Upper lobe of left lung (tissue), 4 donors: ENCODE data around the gene ACTL8.

Source experiments
- POLR2AphosphoS5 ChIP-seq, 2 donors: sonication (generic); formaldehyde crosslinking; IDR thresholded peaks; one replicate each; pipeline ENCODE4 v1.5.1; 2017; ENCODE audit warnings: antibody characterized with exemption in 2 of 2
- TF ChIP-seq, protein P1 (sequence below), 6 experiments: fragments of 450-650 bp in 4 of 6; fragments of 200-600 bp in 2 of 6; sonication (generic) in 2 of 6; IDR thresholded peaks; one replicate each; pipeline ENCODE4 v1.5.1; 2016 to 2019; ENCODE audit warnings: antibody characterized with exemption in 6 of 6

DNA sequence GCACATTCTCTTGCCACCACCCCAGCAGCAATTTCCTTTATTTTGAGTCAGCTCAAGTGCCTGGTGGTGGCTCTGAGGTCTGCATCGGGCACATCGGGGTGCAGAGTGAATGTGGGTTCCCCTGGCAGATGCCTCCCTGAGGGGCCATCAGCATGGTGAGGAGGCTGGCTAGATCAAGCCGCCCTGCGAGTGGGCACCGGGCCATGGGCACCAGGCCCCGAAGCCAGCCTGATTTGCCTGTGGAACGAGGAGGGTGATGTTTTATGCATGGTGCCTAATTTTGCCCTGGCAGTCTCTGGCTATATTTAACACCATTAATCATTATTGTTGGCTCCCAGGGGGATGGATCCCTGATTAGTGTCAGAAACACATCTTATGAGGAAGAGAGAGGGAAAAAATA lies 36.3 kb downstream of the ACTL8 start:
- TF ChIP-seq, protein P1, sequence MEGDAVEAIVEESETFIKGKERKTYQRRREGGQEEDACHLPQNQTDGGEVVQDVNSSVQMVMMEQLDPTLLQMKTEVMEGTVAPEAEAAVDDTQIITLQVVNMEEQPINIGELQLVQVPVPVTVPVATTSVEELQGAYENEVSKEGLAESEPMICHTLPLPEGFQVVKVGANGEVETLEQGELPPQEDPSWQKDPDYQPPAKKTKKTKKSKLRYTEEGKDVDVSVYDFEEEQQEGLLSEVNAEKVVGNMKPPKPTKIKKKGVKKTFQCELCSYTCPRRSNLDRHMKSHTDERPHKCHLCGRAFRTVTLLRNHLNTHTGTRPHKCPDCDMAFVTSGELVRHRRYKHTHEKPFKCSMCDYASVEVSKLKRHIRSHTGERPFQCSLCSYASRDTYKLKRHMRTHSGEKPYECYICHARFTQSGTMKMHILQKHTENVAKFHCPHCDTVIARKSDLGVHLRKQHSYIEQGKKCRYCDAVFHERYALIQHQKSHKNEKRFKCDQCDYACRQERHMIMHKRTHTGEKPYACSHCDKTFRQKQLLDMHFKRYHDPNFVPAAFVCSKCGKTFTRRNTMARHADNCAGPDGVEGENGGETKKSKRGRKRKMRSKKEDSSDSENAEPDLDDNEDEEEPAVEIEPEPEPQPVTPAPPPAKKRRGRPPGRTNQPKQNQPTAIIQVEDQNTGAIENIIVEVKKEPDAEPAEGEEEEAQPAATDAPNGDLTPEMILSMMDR (IDR thresholded peaks at IDR 0.05): no peak
- no peak for TF ChIP-seq POLR2AphosphoS5 (IDR thresholded peaks at IDR 0.05)
